HG02588 (cell line): ENCODE results near the gene GPR18.
A peak's percentile ranks its signal among the peaks of the same experiment; 100 is the strongest.

Experiments
- ATAC-seq: cut with Tn5 transposase; IDR thresholded peaks from one replicate; pipeline ENCODE4 v1.9.1; 2021; ENCODE audit warnings: mild to moderate bottlenecking, moderate library complexity; ENCODE audit not compliant: unreplicated experiment

GPR18 gene

DNA sequence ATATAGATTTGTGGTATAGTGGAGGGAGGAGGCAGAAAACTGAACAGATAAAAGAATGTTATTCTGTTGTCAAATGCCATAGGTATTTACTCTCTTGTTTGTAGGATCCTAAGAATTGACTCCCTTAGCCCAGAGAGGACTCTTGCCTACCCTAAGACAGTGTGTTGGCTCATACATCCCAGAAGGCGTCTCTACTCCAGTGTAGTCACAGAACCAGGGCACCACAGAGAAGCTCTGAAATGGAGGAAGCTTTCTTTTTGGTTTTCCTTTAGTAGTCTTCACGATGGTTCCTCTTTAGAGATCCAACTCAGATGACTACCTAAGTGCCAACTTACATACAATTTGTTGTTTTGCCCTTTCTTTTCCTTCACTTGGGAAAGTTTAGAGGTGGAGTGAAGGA is 35.0 kb upstream of the GPR18 start:
- no peak for ATAC-seq

DNA sequence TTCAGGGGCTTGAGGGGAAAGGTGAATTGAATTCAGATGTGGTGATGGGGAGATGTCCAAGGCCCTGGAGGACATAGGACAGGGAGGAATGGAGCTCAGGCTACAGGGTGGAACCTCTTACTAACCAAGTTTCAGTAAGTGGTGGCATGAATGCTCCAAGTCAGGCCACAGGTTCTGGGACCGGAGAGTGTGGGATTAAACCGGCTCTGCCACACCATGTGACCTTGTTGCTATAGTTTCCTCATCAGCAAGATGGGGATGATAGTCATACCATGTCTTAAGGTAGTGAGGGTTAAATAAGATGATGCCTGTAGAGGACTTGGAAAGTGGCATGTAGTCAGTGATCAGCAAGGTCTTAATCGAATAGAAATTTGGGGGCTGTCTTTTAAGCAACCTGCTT is 32.7 kb upstream of the GPR18 start:
- ATAC-seq, result no peak

DNA sequence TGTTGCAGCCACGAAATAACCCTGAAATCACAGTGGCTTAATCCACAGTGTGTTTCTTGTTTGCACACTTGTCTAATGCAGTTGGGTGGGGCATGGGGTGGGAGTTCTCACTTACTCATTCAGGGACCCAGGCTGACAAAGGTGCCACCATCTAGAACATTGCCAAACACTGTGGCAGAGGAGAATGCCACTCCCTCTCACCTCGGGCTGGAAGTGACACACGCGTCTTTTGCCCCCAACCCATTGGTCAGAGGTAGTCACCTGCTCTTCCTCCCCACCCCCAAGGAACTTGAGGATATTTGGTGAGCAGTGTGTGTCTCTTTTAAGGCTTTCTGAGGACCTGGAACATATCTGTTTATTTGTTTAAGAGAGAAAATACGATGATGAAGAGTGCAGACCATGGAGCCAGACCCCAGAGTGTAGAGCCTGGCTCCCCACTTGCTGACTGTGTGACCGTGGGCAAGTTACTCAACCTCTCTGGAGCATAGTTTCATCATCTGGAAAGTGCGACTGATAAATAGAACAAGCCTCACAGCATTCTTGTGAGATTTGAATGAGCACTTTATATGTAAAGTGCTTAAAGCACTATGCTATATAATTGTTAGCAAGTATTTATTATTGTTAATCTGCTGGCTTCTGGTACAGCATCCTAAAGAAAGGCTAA is 31.6 kb upstream of the GPR18 start:
- ATAC-seq, result no peak

DNA sequence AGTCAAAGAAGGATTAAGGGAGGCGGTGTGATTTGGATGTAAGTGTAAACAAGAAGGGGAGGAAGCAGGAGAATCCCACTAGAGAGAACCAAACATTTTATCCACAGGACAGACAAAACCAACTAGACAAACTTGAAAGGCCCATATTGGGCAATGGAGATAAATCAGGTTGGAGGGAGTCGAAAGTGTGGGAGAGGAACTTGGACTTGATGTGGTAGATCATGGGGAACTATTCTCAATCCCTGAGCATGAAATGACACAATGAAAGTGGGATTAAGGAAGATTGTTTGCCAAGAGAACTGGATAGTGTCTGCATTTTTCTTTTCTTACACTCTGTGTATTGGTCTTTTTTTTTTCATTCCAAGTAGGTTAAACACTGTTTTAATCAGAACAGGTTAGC is 31.1 kb upstream of the GPR18 start:
- no peak for ATAC-seq

DNA sequence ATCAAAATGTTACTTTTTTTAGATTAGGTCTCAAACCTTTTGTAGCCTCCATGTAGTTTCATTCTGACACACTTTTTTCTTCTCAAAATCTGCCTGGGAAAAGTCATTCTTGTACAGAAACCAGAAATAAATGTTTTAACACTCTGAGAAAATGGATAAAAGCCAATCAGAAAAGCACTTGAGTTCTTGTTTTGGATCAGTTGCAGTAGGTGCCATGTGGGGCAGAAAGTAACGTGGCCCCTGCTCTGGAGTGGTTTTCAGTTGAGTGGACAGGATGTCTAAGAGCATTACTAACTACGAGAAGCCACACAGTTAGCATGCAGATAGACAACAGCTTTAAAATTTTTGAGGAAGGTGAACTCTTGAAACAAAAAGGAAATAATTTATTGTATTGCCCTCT is 29.9 kb upstream of the GPR18 start:
- peak; percentile 92 for ATAC-seq

DNA sequence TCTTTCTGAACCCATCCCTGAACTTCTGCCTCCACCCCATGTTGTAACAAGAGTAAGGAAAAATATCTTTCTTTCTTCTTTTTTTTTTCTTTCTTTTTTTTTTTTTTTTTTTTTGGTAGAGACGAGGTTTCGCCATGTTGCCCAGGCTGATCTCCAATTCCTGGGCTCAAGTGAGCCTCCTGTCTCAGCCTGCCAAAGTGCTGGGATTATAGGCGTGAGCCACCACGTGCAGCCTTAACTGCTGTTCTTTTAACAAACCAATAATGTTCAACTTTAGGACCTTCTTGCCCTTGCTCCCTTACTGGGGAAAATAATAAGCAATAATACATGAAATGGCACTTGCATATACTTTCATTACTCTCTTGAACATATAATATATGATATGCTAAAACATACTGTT is 29.4 kb upstream of the GPR18 start:
- no peak for ATAC-seq

DNA sequence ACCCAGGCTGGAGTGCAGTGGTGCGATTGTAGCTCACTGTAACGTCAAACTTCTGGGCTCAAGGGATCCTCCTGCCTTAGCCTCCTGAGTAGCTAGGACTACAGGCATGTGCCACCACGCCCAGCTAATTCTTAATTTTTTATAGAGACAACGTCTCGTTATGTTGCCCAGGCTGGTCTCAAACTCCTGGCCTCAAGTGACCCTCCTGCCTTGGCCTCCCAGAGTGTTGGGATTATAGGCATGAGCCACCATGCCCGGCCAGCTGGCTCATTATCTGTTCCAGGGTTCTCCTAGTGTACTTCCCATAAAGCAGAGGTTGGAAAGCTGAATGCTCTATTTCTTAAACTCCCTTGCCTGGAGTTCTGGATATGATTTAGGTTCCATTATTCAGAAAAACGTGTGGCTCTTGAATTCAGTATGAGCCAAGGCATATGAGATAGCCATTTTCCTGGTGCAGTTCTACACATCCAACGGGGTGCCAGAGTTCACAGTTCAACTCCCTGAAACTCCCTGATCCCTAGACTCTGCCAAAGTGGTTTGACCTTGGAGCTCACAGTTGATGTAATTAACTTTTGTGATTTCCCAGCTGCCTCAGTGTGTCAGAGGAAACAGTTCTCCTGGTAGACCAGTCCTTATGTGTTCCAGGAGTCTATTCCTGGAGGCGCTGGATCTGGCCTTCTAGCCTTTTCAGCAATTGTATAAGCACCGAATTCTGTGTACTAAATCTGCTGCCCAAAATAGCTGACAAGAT is 27.4 kb upstream of the GPR18 start:
- ATAC-seq, result no peak

DNA sequence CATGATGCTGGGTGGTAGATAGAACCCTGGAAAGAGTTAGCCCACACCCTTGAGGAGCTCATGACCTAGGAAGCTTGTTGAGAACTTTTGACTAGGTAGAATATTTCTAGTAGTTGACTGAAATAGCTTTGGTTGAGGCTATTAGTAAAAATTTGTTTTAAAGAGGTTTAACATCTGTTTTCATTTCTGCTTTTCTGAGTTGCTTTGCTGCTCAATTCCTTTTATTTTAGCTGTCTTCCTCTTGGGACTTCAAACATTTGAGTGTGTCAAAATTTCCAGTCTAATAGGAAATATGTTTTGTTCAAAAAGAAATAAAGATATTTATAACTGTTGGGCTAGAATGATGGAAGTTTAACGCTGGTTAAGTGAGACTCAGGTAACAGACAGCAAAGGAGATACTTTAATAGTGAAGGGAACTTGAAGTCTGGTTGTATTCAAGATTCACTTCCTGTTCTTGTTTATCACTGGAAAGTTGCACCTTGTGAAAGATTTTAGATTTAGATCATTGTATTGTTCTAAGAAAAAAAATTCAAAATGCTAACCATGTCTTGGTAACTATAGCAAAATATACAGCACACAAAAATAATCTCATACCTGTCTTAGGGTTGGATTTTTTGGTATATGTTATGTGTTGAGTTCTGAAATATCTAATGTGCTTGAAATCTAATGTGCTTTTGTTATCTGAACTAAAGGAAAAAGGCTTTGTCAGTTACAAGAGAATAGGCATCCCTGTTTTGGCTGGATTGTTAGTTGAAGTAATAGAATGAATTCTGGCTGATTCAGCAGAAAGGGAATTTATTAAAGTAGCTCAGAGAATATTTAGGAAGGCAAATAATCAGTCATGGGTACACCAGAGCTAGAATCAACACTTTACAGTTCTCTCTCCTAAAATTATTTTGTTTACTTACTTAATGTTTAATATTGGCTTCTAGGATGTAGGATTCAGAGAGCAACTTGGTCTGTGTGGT is 24.4 kb upstream of the GPR18 start:
- ATAC-seq, result peak; percentile 65

DNA sequence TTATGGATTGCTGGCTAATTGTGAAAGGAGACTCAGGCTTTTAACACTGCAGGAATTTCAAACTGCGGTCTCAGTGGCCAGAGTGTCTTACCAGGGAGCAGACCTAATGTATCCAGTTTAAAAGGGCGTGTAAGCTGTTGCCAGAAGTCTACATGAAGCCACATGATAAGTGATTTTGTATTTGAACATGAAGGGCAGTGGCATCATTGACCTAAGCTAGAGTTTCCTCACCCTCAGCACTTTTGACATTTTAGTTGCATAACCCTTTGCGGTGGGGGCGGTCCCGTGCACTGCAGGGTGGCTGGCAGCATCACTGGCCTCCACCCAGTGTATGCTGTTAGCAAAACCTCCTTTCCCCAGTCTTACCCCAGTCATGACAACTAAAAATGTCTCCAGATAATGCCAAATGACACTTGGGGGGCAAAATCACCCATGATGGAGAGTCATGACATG is 23.7 kb upstream of the GPR18 start:
- ATAC-seq, result peak; percentile 76

DNA sequence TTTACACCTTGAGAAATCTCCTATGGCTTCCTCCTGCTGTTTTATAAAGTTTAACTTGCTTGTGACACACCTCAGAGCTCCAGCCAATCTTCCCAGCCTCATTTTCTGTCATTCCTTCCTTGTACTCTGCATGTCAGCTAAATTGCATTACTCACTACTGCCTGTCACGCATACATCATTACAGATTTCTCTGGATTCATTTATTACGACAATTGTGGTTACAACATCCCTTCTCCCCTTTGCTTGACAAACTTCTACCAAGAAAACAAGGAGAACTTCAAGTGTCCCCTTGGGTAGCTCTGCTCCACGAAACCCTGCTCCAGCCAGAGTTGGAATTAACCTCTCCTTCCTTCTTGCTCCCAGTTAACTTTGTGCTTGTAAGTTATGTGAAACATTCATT is 22.0 kb upstream of the GPR18 start:
- ATAC-seq, result no peak

DNA sequence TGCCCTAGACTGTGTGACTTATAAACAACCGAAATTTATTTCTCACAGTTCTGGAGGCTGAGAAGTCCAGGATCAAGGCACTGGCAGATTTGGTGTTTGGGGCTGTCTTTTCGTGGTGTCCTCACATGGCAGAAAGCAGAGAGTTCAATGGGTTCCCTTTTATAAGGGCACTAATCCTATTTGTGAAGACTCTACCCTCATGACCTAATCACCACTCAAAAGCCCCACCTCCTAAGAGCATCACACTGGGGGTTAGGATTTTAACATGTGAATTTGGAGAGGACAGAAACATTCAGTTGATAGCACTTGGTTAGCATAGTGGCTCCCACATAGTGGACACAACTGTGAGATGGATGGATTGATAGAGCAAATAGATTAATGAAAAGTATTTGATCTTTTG is 21.5 kb upstream of the GPR18 start:
- no peak for ATAC-seq

DNA sequence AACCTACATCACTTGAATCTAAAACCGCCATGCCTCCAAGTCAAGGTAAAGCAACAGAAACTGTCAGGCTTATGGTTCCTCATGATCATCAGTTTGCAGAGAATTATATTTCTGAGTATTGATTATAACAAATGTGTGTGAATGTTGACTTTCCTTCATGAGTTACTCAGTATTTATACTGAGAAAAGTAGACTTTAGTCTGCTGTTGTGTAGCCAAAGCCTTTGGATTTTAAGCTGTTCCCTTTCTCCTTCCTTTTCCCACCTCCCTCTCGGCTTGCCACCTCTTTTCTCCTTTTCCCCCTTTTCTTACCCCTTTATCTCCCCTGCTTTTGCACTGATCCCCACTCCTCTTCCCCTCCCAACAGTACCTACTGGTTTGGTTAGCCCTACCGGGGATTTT is 20.7 kb upstream of the GPR18 start:
- ATAC-seq, result no peak

DNA sequence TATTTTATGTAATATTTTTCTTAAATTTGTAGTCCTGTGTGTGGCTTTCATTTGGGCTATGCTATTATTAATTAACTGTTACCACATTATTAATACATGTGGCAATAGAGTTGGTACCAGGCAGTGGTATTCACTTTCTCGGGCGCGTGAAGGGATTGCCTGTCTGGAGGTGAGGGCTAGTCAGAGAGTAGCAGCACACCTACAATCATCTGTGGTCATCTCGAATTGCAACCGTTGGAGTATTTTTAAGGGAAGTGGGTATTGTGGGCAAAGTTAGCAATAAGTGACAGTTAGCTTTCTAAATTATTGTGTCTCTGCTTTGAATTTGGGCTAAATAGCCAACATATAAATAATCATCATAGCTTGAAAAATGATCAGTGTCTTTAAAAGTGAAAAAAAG is 20.0 kb upstream of the GPR18 start:
- ATAC-seq, result no peak

DNA sequence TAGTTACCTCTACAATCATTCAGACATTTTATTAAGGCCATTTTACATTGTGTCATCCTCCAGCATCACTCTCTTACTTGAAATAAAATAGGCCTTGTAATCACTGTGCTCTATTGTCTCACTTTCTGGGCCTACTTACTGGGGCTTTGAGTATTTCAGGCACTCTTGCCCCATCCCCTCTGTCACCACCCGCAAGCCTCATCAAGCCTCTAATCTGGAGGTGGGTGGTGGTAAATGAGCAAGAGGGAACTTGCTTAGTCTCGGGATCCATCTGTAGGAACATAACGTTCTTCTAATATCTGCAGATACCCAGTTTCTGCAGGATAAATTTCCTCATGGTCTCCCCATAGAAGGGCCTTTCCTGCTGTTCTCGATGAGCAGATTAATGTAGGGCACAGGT is 19.4 kb upstream of the GPR18 start:
- ATAC-seq, result no peak

DNA sequence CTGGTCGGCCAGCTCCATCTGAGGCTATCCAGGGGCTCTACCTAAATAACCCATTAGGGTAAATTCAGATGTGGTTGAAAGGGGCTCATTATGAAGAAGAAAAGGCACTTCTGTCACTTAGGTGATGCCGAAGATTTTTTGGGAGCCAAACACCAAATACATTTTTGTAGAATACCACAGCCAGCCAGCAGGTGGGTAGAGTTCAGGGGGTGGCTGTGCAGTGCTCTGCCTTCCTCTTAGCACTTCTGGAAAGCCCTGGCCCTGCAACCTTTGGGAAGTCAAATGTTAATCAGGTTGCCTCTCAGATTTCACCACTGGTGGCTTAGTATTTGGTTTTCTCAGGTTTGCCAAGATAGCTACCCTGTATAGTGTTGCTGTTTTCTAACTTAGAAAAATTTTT is 18.5 kb upstream of the GPR18 start:
- no peak for ATAC-seq

DNA sequence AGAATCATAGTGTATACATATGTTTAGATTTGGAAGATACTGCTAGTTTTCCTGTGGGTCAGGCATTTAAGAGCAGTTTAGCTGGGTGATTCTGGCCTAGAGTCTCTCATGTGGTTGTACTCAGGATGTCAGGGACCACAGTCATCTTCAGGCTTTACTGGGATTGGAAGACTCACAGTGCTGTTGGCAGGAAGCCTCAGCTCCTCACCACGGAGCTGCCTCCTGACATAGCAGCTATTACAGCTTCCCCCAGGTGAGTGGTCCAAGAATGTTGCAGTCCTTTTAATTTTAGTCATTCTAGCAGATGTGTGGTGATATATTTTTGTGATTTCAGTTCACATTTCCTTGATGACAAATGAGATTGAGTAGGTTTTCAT is 16.9 kb upstream of the GPR18 start:
- ATAC-seq, result no peak

DNA sequence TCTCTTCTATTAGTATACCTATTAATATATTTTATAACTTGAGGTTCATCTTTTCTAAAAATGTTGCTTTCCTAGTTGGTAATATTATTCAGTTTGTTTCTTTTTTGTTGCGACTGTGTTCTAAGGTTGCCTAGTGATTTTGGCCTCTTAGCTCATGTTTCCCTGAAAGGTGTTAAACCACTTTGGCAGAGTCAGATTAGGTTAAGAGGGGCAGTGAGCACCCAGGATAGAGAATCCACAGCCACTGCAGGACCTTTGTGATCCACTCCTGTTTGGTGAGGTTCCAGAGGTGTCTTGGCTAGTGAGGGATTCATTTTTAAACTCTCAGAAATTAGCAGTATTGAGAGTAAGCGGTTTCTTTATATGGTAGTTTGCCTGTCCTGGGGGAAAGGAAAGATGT is 14.9 kb upstream of the GPR18 start:
- no peak for ATAC-seq

DNA sequence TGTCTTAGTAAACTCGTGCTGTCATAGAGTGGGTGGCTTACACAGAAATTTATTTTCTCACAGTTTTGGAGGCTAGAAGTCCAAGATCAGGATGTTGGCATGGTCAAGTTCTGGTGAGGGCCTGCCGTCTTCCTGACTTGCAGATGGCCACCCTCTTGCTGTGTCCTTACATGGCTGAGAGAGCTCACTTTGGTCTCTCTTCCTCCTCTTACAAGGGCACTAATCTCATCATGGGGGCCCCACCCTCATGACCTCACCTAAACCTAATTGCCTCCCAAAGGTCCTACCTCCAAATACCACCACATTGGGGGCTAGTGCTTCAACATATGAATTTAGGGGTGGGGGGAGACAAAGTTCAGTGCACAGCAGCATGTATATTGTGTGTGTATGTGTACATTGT is 14.3 kb upstream of the GPR18 start:
- no peak for ATAC-seq

DNA sequence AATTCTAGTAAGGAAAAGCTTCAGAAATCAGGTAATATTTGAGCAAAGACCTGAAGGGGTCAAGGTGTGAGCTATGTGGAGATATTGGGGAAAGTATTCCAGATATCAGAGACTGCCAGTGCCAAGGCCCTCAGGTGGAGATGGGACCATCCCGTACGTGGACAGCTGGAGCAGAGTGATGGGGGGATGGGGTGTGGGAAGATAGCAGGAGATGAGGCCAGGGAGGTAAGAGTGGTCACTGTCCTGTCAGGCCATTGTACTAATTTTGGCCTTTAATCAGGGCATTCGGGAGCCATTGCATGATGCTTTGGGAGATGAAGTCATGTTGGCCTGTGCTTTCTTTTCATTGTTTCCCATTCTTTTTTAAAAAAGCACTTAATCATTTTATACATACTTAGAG is 13.1 kb upstream of the GPR18 start:
- ATAC-seq, result no peak

DNA sequence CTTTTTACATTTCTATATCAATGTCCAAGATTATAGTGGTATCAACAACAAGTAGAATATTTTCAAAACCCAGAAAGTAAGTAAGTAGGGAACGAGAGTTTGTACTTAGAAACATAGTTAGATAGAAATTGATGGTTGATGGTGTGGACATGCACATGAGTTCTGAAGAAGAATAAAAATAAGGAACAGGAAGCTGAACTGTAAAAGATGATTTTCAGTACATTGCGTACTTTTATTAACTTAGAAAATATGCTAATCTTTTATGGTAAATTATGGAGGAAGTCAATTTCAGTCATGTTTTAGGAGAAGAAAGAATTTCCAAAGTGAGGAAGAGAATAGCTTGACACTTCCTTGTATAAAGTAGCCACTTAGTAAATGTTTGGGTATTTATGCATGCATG is 12.3 kb upstream of the GPR18 start:
- no peak for ATAC-seq

DNA sequence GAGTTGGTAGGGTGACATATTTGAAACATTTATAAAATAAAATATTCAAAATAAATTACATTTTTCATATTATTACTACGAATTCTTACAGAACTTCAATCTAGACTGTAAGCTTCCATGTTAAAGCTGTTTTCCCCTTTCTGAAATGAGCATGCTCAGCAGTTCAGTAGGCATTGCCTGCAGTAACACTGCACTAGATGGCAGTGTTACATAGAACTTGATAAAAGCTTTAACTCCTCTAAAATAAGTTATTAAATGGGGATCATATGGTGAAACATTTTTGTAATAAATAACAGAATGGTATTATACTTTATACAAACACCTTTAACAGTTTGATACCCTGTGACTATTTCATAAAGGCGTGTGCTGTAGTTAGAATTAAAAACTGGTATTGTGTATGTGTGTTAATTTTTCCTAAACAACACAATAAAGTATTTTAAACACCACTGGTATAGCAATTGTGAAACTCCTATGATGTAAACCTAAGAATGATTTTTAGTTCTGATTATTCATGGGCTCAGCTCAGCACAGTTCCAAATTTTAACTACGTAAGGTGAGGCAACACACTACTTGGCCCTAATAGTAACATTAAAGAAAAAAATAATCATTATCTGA is 11.6 kb upstream of the GPR18 start:
- ATAC-seq, result peak; percentile 60
